Suprapubic skin (tissue), 4 donors: ENCODE measurements around the gene PUM1. TPM values are rescaled to one million over a fixed set of nuclear protein-coding genes. Genes with fewer than 3 reads are reported as not detected.

Experiments
- DNase-seq, 2 donors: peaks; one replicate each; pipeline ENCODE4 v3.0.0-alpha.2; 2019; ENCODE audit warnings: low spot score in 2 of 2
- H3K27ac ChIP-seq: fragments of 200-600 bp; sonication (generic); one replicate; pipeline ENCODE4 v1.5.1; 2019
- H3K27me3 ChIP-seq: fragments of 200-600 bp; sonication (generic); one replicate; pipeline ENCODE4 v1.5.1; 2019
- H3K36me3 ChIP-seq: fragments of 200-600 bp; sonication (generic); one replicate; pipeline ENCODE4 v1.5.1; 2019
- H3K4me1 ChIP-seq: fragments of 200-600 bp; sonication (generic); one replicate; pipeline ENCODE4 v1.5.1; 2019
- H3K4me3 ChIP-seq: fragments of 200-600 bp; sonication (generic); one replicate; pipeline ENCODE4 v1.5.1; 2019; ENCODE audit warnings: mild to moderate bottlenecking
- H3K9me3 ChIP-seq: fragments of 200-600 bp; sonication (generic); one replicate; pipeline ENCODE4 v1.5.1; 2019
- EP300 ChIP-seq: sonication (generic); formaldehyde crosslinking; IDR thresholded peaks from one replicate; pipeline ENCODE4 v1.6.1; 2017; ENCODE audit warnings: antibody characterized with exemption
- POLR2A ChIP-seq, 2 donors: fragments of 450-650 bp; IDR thresholded peaks; one replicate each; pipeline ENCODE4 v1.6.1; 2017; ENCODE audit warnings: antibody characterized with exemption in 2 of 2, mild to moderate bottlenecking in 2 of 2, moderate library complexity in 2 of 2
- POLR2AphosphoS5 ChIP-seq, 3 donors: sonication (generic); formaldehyde crosslinking; IDR thresholded peaks; one replicate each; pipeline ENCODE4 v1.6.1; 2017; ENCODE audit warnings: antibody characterized with exemption in 3 of 3
- WGBS: methylation state at CpG from one replicate; pipeline ENCODE4 v1.1.5; 2018; 5-methylcytosine and 5-hydroxymethylcytosine counted together
- total RNA-seq, 4 donors: library from RNA; depleted of rRNA; stranded (reverse); fragments of >200 nt; gene quantifications; one replicate each; pipeline ENCODE4 v1.1.0, GENCODE V29; 2016
- TF ChIP-seq, protein P1 (sequence below), 2 donors: fragments of 200-600 bp in 1 of 2; fragments of 450-650 bp in 1 of 2; sonication (generic) in 1 of 2; IDR thresholded peaks; one replicate each; pipeline ENCODE4 v1.5.1; 2016 to 2019; ENCODE audit warnings: antibody characterized with exemption in 2 of 2, mild to moderate bottlenecking in 1 of 2, moderate library complexity in 1 of 2

Gene PUM1
- total RNA-seq, 4 donors from 2014 or later = 100 to 132 (median 110) TPM

DNA sequence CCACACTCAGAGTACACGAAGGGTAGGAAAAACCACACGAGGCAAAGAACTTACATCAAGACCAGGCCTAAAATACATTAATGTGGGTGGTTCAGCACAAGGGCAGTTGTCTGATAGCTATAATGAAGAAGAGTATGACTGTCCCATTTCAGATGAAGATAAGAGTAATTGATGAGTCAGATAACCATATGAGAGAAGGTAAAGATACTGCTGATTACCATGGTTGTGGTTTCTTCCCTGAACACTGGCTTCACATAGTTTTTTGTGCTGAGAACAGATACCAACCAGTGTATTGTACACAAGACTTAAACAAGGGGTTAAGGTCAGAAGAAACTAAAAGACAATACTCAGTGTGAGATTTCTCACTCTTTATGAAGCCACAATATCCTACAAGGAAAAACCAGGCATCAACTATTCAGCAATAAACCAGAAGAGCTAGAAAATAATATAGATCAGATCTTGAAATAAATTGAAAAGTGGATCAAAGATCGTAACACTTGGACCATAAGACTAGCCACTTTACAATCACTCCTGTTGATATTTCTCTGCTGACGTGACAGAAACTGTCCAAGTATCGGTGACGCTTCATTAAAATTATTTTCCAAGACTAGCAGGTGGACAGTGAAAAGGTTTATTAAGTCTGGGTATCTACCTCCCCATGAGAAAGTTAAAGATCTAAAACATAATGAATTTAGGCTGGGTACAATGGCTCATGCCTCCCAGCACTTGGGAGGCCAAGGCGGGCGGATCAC, 28.6 kb downstream of the PUM1 start:
- Histone ChIP-seq H3K4me3 (no peak overlapping the region), H3K27me3 (no peaks in the 10 kb centered on the region), H3K4me1 (peaks cover 28% of the 10 kb centered on the region), H3K9me3 (no peaks in the 10 kb centered on the region), H3K27ac (no peak overlapping the region), H3K36me3 (no peaks in the 10 kb centered on the region)
- WGBS = 86% methylated on average over 8 of the region's 8 CpGs
- no peak for TF ChIP-seq POLR2A (IDR thresholded peaks at IDR 0.05)
- TF ChIP-seq, protein P1, sequence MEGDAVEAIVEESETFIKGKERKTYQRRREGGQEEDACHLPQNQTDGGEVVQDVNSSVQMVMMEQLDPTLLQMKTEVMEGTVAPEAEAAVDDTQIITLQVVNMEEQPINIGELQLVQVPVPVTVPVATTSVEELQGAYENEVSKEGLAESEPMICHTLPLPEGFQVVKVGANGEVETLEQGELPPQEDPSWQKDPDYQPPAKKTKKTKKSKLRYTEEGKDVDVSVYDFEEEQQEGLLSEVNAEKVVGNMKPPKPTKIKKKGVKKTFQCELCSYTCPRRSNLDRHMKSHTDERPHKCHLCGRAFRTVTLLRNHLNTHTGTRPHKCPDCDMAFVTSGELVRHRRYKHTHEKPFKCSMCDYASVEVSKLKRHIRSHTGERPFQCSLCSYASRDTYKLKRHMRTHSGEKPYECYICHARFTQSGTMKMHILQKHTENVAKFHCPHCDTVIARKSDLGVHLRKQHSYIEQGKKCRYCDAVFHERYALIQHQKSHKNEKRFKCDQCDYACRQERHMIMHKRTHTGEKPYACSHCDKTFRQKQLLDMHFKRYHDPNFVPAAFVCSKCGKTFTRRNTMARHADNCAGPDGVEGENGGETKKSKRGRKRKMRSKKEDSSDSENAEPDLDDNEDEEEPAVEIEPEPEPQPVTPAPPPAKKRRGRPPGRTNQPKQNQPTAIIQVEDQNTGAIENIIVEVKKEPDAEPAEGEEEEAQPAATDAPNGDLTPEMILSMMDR (IDR thresholded peaks at IDR 0.05) = no peak
- no peak for TF ChIP-seq POLR2AphosphoS5 (IDR thresholded peaks at IDR 0.05)
- TF ChIP-seq EP300 = no peak
- no peak for DNase-seq

DNA sequence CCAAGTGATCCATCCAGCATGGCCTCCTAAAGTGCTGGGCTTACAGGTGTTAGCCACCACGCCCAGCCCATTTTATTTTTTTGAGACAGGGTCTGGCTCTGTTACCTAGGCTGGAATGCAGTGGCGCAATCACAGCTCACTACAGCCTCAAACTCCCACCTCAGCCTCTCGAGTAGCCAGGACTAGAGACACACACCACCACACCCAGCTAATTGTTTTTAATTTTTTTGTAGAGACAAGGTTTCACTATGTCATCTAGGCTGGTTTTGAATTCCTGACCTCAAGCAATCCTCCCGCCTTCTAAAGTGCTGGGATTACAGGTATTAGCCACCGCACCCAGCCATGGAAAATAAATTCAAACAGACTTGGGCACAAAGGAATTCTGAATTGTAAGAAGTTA, 31.9 kb downstream of the PUM1 start:
- Histone ChIP-seq H3K36me3 (no peaks in the 10 kb centered on the region), H3K4me3 (no peak overlapping the region), H3K27ac (no peak overlapping the region), H3K27me3 (no peaks in the 10 kb centered on the region), H3K4me1 (peaks cover 40% of the 10 kb centered on the region), H3K9me3 (no peaks in the 10 kb centered on the region)
- DNase-seq = no peak
- TF ChIP-seq POLR2A (IDR thresholded peaks at IDR 0.05) = no peak
- TF ChIP-seq, protein P1 (IDR thresholded peaks at IDR 0.05) = no peak
- TF ChIP-seq EP300 = no peak
- no peak for TF ChIP-seq POLR2AphosphoS5 (IDR thresholded peaks at IDR 0.05)
- 73% methylated on average over 5 of the region's 5 CpGs for WGBS

DNA sequence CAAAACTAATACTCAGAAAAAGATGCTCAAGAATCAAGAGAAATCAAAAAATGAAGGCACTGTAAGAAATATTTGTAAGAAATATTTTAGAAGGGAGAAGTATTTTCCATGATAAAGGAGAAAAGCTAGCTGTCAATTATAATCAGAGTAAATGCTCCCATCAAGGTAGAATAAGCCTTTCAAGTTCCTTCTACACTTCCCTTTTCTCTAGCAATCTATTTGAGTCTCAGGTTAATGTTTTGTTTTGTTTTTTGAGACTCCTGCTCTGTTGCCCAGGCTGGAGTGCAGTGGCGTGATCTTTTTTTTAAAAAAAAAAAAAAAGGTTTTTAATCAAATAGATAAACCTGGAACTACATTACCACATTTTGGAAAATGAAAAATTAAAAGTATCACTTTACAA, 33.3 kb downstream of the PUM1 start:
- Histone ChIP-seq H3K9me3 (no peaks in the 10 kb centered on the region), H3K36me3 (peaks cover 6% of the 10 kb centered on the region), H3K27me3 (no peaks in the 10 kb centered on the region), H3K27ac (no peak overlapping the region), H3K4me3 (no peak overlapping the region), H3K4me1 (peaks cover 49% of the 10 kb centered on the region)
- 92% methylated on average over 1 of the region's 1 CpG for WGBS
- TF ChIP-seq POLR2A (IDR thresholded peaks at IDR 0.05) (no peak), EP300 (no peak), POLR2AphosphoS5 (IDR thresholded peaks at IDR 0.05) (no peak)
- TF ChIP-seq, protein P1 (IDR thresholded peaks at IDR 0.05) = no peak
- no peak for DNase-seq

DNA sequence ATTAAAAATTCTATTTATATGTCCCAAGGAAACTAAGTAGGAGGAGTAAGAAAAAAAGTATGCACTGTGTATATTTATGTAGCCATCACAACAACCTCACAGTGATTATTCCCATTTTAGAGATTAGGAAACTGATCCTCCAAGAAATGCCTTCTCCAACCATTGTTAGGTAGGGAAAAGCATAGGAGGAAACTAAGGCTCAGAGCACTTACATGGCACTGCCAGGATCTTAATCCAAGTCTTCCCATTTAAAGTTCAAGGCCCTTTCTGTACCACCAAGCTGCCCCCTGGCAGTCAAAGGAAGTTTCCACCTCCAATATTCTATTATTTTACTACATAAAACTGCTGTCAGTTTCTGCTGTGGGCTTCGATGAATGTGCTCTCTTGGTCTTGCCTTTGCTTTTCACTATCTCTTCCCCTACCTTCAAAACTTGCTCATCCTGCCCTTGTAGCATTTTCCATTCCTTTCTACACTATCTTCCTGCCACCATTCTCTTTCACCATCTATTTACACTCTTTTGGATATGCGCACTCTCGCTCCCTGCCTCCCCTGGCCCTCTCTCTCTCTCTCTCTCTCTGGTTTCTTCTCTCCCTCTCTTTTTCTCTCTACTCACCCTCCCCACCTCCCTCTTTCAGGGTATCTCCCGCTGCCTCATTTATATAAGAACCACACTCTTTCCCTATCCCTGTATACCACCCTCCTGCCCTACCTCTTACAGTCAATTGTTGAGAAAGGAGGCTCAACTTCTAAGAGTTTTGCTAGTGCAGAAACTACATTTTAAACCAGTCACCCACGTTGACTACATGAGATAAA, 34.0 kb downstream of the PUM1 start:
- no peaks in the 10 kb centered on the region for H3K27me3 ChIP-seq
- no peak overlapping the region for H3K4me3 ChIP-seq
- H3K4me1 ChIP-seq = peaks cover 50% of the 10 kb centered on the region
- no peak for DNase-seq
- TF ChIP-seq EP300 = no peak
- TF ChIP-seq, protein P1 (IDR thresholded peaks at IDR 0.05) = no peak
- no peak for TF ChIP-seq POLR2AphosphoS5 (IDR thresholded peaks at IDR 0.05)
- no peak for TF ChIP-seq POLR2A (IDR thresholded peaks at IDR 0.05)
- WGBS = 86% methylated on average over 5 of the region's 5 CpGs
- no peaks in the 10 kb centered on the region for H3K9me3 ChIP-seq
- H3K36me3 ChIP-seq = peaks cover 8% of the 10 kb centered on the region
- no peak overlapping the region for H3K27ac ChIP-seq

DNA sequence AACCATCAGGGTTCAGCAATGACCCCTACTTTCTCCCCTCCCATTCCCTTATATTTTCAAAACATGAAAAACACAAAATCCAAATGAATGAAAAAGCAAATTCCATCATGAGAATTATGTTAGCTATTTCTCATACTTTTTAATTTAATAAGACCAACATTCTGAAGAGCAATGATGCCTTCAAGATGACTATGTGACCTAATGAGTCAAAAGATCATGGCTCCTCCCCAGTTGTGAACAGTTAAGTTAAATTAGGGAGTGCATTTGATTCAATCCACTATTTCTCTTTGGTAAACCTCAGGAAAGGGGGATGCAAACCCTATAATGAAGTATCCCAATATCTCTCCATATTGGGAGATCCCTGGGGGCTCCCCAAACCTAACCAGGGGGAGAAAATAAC, 36.5 kb downstream of the PUM1 start:
- no peak overlapping the region for H3K4me3 ChIP-seq
- DNase-seq = no peak
- peaks cover 55% of the 10 kb centered on the region for H3K4me1 ChIP-seq
- H3K27ac ChIP-seq = no peak overlapping the region
- TF ChIP-seq POLR2AphosphoS5 (IDR thresholded peaks at IDR 0.05) (no peak), POLR2A (IDR thresholded peaks at IDR 0.05) (no peak), EP300 (no peak)
- TF ChIP-seq, protein P1 (IDR thresholded peaks at IDR 0.05) = no peak
- H3K27me3 ChIP-seq = no peaks in the 10 kb centered on the region
- H3K9me3 ChIP-seq = no peaks in the 10 kb centered on the region
- peaks cover 8% of the 10 kb centered on the region for H3K36me3 ChIP-seq
